Subcutaneous abdominal adipose tissue (tissue), 5 donors: ENCODE data around the gene NISCH.

Source experiments
- H3K27ac ChIP-seq: one replicate; pipeline ENCODE4 v1.7.0; 2013; ENCODE audit warnings: low read depth, mild to moderate bottlenecking, inconsistent platforms, low read length, moderate library complexity
- H3K27me3 ChIP-seq, 5 donors: one replicate each; pipeline ENCODE4 v1.7.0; 2013; ENCODE audit warnings: low read length in 5 of 5, inconsistent platforms in 1 of 5; ENCODE audit not compliant: control insufficient read depth in 5 of 5, insufficient read depth in 4 of 5
- H3K36me3 ChIP-seq, 5 donors: one replicate each; pipeline ENCODE4 v1.7.0; 2013; ENCODE audit warnings: low read length in 5 of 5; ENCODE audit not compliant: control insufficient read depth in 5 of 5, insufficient read depth in 5 of 5
- H3K4me1 ChIP-seq, 5 donors: one replicate each; pipeline ENCODE4 v1.7.0; 2013; ENCODE audit warnings: low read length in 5 of 5, mild to moderate bottlenecking in 3 of 5, moderate library complexity in 1 of 5; ENCODE audit not compliant: control insufficient read depth in 5 of 5, insufficient read depth in 5 of 5
- H3K4me3 ChIP-seq, 5 donors: one replicate each; pipeline ENCODE4 v1.7.0; 2013; ENCODE audit warnings: low read length in 5 of 5, low read depth in 1 of 5
- H3K9ac ChIP-seq, 5 donors: one replicate each; pipeline ENCODE4 v1.7.0; 2013; ENCODE audit warnings: low read length in 5 of 5, mild to moderate bottlenecking in 4 of 5, moderate library complexity in 3 of 5
- H3K9me3 ChIP-seq, 5 donors: one replicate each; pipeline ENCODE4 v1.7.0; 2013; ENCODE audit warnings: low read length in 5 of 5; ENCODE audit not compliant: control insufficient read depth in 5 of 5
- donor health status: healthy.
- donor health status: healthy.
- donor health status: healthy.
- donor health status: healthy.
- donor health status: healthy.

NISCH gene

GRCh38 chr3:52530918-52531826, 75.8 kb downstream of the NISCH start:
- H3K4me1 ChIP-seq: peaks cover 3 to 73% (median 57%) of the 10 kb centered on the region in 5 donors
- no peak overlapping the region for H3K4me3 ChIP-seq
- no peaks in the 10 kb centered on the region for H3K27me3 ChIP-seq

DNA sequence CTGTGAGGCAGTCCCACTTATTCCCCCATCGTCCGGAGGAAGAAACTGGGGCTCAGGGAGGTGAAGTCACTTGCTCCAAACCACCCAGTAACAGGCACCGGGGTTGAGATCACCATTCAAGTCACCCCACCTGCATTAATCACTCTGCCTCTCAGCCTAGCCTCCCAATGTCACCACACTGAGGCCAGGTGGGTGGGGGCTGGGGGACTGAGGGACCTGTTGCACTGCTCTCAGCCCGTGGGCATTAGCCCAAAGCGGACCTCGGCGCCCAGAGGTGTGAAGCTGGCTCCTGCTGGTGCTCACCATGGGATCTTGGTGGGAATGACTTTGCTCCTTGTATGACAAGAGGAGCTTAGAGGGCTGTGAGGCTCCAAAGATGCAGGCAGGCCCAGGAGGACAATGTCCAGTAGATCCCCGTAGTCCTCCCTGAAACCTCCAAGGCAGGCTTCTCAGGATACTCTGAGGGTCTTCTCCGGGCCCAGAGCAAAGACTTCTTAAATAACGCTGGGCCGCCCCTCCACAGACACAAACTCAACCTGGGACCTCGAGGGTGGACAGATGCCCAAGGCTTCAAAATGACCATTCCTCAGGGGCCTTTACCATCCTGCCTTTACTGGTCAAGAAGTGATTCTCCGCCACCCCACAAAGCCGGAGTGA, 76.6 kb downstream of the NISCH start:
- H3K27me3 ChIP-seq: no peaks in the 10 kb centered on the region
- no peak overlapping the region for H3K9ac ChIP-seq
- H3K4me3 ChIP-seq: peak overlapping the region in 3 of 5 donors; percentile 22 to 72 (median 58)
- H3K9me3 ChIP-seq: no peaks in the 10 kb centered on the region
- H3K36me3 ChIP-seq: peaks cover 0 to 19% (median 12%) of the 10 kb centered on the region in 5 donors
- peaks cover 5 to 70% (median 55%) of the 10 kb centered on the region in 5 donors for H3K4me1 ChIP-seq
- H3K27ac ChIP-seq: peak overlapping the region; percentile 30

More at GRCh38 chr3:52530918-52531826, 75.8 kb downstream of the NISCH start:
- peak overlapping the region; percentile 30 for H3K27ac ChIP-seq
- no peaks in the 10 kb centered on the region for H3K9me3 ChIP-seq
- no peak overlapping the region for H3K9ac ChIP-seq
- H3K36me3 ChIP-seq: peaks cover 0 to 24% (median 12%) of the 10 kb centered on the region in 5 donors

DNA sequence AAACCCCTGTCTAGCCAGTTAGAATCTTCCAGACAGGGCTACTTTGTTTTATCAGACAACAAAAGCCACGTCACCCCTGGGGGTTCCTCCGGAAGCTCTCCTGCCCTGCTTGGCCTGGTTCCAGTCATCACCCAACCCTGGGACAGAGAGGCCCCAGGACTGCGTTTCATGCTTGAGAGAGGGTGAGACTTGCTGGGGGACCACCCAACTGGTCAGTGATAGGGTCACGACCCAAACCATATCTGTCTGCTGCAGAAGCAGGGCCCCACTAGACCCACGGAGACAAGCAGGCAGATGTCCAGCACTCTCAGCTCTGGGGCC, 77.1 kb downstream of the NISCH start:
- Histone ChIP-seq H3K36me3 (peaks cover 0 to 14% (median 10%) of the 10 kb centered on the region in 5 donors), H3K4me3 (peak overlapping the region; percentile 39 to 72 (median 55)), H3K9me3 (no peaks in the 10 kb centered on the region), H3K27me3 (no peaks in the 10 kb centered on the region), H3K27ac (peak overlapping the region; percentile 30), H3K9ac (peak overlapping the region in 2 of 5 donors; percentile 41 to 51), H3K4me1 (peaks cover 8 to 73% (median 60%) of the 10 kb centered on the region in 5 donors)

- Histone ChIP-seq H3K9ac (peak overlapping the region in 4 of 5 donors; percentile 41 to 51 (median 45)), H3K36me3 (peaks cover 0 to 8% (median 4%) of the 10 kb centered on the region in 5 donors), H3K27ac (peak overlapping the region; percentile 30), H3K9me3 (no peaks in the 10 kb centered on the region), H3K4me3 (peak overlapping the region; percentile 39 to 72 (median 55)), H3K27me3 (no peaks in the 10 kb centered on the region), H3K4me1 (peaks cover 11 to 78% (median 66%) of the 10 kb centered on the region in 5 donors)
These were observed 77.6 kb downstream of the NISCH start for GRCh38 chr3:52532838-52533622.

DNA sequence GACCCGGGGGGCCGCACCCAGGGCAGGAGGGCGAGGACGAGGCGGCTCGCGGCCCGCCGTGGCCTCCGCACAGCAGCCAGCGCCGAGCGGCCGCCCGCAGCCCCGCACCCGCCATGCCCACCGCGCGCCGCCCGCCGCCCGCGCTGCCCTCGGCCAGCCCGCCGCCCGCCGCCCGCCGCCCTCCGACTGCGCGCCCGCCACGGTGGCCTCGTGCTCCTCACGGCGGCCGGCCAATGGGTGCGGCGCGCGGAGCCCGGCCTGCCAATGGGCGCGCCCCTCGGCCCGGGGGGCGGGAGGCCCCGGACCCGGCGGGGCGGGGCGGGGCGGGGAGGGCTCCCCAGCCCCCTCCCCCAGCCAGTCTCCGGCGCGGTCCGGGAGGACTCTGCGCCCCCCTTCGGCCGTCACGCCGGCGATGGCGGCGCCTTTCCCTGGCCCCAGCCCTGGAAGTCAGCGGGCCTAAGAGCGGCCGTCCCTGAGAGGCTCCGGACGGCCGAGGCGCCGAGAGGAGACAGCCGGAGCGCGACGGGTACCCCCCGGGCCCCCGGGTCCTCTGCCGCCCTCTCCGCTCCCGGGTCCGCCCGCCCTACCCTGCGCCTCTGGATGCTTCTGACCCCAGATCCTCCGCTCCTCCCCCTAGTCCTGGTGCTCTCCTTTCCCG, 78.3 kb downstream of the NISCH start, which contains the start of gene NT5DC2:
TSS of gene NT5DC2 (minus strand) at position 235 of the 658 bp plus-strand sequence. CDS start at position 115, 120 bp downstream.
- Histone ChIP-seq H3K4me1 (peaks cover 12 to 86% (median 71%) of the 10 kb centered on the region in 5 donors), H3K9ac (peak within 1 kb of the TSS in 4 of 5 donors; percentile 41 to 64 (median 45)), H3K9me3 (no peaks in the 10 kb centered on the region), H3K36me3 (peaks cover 0 to 4% (median 2%) of the 10 kb centered on the region in 5 donors), H3K27ac (peak within 1 kb of the TSS; percentile 30), H3K4me3 (peak within 1 kb of the TSS in 4 of 5 donors; percentile 51 to 72 (median 56)), H3K27me3 (no peaks in the 10 kb centered on the region)

GRCh38 chr3:52534281-52535183, 79.1 kb downstream of the NISCH start:
- H3K9ac ChIP-seq: peak overlapping the region in 4 of 5 donors; percentile 35 to 64 (median 44)

GRCh38 chr3:52535411-52536111, 80.2 kb downstream of the NISCH start:
- peak overlapping the region in 3 of 5 donors; percentile 25 to 83 (median 68) for H3K4me3 ChIP-seq
- H3K27ac ChIP-seq: no peak overlapping the region

More at GRCh38 chr3:52534281-52535183, 79.1 kb downstream of the NISCH start:
- Histone ChIP-seq H3K27me3 (no peaks in the 10 kb centered on the region), H3K9me3 (no peaks in the 10 kb centered on the region), H3K4me3 (peak overlapping the region in 4 of 5 donors; percentile 50 to 66 (median 54)), H3K4me1 (peaks cover 12 to 90% (median 73%) of the 10 kb centered on the region in 5 donors), H3K36me3 (peaks cover 0 to 3% (median 0%) of the 10 kb centered on the region in 5 donors), H3K27ac (no peak overlapping the region)

DNA sequence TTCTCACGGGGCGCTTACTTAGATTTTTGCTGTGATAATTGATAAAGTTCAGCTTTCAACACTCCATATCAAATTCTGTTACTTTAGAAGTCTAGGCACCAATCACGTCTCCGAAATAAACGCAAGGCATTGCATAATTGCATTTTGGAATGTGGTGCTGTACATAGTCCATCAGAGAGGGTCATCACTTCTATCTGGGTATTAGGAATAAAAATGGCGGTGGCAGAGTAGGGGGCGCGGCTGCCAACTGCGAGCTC, 80.6 kb downstream of the NISCH start:
- Histone ChIP-seq H3K4me1 (peaks cover 12 to 79% (median 58%) of the 10 kb centered on the region in 5 donors), H3K27ac (no peak overlapping the region)

More at GRCh38 chr3:52535411-52536111, 80.2 kb downstream of the NISCH start:
- H3K9me3 ChIP-seq: no peaks in the 10 kb centered on the region
- H3K27me3 ChIP-seq: no peaks in the 10 kb centered on the region
- no peak overlapping the region for H3K9ac ChIP-seq
- H3K4me1 ChIP-seq: peaks cover 12 to 84% (median 63%) of the 10 kb centered on the region in 5 donors
- peaks cover 0 to 5% (median 0%) of the 10 kb centered on the region in 5 donors for H3K36me3 ChIP-seq

More for the DNA sequence above, 80.6 kb downstream of the NISCH start:
- H3K9ac ChIP-seq: no peak overlapping the region
- H3K36me3 ChIP-seq: peaks cover 3 to 8% (median 4%) of the 10 kb centered on the region in 5 donors
- no peaks in the 10 kb centered on the region for H3K9me3 ChIP-seq
- no peaks in the 10 kb centered on the region for H3K27me3 ChIP-seq
- H3K4me3 ChIP-seq: peak overlapping the region in 4 of 5 donors; percentile 25 to 83 (median 62)
